Activated gamma-delta T cell treated with Interleukin-2 at 50 U/mL for 16 hours (primary cell): ENCODE data around the gene KLHL36.
A peak's percentile ranks its signal among the peaks of the same experiment; 100 is the strongest.
"Not testable (repeated sequence)": the region's sequence is repeated elsewhere in the genome, so short reads cannot be mapped to it uniquely, and the experiment has no call there.

ENCODE experiments used
- DNase-seq: peaks from one replicate; pipeline ENCODE4 v3.0.0-alpha.2; 2020

The KLHL36 gene

GRCh38 chr16:84617041-84617790 lies 31.1 kb upstream of the KLHL36 start:
- DNase-seq, result peak; percentile 50

- DNase-seq, result peak; percentile 91
Observed at GRCh38 chr16:84617791-84618580, 30.3 kb upstream of the KLHL36 start, which contains the start of gene COTL1. Gene COTL1, minus strand, starts transcription at chr16:84618078. Its CDS starts 164 bp downstream, at chr16:84617914.

- no peak for DNase-seq
Observed at GRCh38 chr16:84618581-84619460, 29.5 kb upstream of the KLHL36 start.

DNA sequence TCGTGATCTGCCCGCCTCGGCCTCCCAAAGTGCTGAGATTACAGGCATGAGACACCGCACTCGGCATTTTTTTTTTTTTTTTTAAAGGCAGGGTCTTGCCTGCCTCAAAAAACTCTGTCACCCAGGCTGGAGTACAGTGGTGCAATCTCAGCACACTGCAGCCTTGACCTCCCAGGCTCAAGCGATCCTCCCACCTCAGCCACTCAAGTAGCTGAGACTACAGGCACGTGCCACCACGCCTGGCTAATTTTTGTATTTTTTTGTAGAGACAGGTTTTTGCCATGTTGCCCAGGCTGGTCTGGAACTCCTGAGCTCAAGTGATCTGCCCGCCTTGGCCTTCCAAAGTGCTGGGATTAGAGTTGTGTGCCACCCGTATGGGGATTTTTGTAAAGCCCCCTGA lies 27.4 kb upstream of the KLHL36 start:
- not testable (repeated sequence) for DNase-seq

DNA sequence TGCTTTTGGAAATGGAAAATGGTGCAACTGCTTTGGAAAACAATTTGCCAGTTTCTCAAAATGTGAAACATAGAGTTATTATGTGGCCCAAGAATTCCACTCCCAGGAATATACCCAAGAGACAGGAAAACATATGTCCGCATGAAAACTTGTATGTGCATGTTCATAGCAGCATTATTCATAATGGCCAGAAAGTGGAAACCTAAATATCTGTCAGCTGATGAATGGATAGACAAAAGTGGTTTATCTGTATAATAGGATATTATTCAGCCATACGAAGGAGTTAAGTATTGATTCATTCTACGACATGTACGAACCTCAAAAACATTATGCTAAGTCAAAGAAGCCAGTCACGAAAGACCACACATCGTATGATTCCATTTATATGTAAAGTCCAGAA lies 22.8 kb upstream of the KLHL36 start:
- DNase-seq, result no peak

DNA sequence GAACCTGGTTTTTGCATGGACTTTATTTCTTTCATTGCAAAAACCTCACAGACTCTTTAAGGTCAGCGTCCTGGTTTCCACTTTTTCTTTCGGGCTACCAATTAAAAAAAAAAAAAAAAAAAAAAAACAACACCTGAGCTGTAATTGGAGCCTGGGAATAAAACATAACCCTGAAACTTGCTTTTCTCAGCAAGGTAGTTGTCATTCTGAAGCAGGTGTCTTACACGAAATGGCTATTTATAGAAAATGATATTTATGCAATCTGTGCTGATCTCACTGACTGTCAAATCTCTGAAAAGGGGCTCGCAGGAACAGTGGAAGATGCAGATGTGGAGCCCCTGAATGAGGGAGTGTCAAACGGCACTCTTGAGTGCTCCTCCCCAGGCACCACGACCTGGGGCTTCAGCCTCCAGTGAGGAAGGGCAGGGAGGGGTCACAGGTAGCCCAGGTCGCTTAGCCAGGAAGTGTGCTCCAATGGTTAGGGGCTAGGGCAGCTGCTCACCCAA lies 20.0 kb upstream of the KLHL36 start:
- no peak for DNase-seq

DNA sequence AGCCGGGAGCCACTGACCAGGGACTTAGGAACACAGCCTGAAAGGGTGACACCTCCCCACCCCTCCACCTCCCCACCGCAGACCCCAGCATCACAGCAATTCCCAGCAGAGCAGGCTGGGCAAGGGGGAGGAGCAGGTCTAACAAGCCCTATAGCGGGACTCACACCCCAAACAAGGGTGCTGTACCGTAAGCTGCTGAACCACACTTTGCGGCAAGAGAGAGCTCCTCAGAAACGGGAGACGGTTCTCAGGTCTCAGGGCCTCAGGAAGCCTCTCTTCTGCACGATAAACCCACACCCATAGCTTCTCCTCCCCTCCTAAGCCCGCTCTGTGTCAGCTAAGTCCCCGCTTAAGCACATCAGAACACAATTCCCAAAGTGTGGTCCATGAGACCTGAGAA lies 18.7 kb upstream of the KLHL36 start:
- DNase-seq, result no peak

DNA sequence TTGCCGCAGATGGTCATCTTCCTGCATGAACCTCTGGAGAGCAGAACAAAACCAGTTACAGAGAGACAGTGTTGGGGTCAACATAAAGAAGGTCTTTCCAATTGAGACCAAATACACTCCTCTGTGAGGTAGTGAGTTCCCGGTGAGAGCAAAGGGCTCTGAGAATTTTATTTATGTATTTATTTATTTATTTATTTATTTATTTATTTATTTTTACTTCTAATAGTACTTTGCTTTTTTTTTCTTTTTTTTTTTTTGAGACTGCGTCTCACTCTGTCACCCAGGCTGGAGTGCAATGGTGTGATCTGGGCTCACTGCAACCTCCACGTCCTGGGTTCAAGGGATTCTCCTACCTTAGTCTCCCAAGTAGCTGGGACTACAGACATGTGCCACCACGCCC lies 18.3 kb upstream of the KLHL36 start:
- DNase-seq, result no peak

DNA sequence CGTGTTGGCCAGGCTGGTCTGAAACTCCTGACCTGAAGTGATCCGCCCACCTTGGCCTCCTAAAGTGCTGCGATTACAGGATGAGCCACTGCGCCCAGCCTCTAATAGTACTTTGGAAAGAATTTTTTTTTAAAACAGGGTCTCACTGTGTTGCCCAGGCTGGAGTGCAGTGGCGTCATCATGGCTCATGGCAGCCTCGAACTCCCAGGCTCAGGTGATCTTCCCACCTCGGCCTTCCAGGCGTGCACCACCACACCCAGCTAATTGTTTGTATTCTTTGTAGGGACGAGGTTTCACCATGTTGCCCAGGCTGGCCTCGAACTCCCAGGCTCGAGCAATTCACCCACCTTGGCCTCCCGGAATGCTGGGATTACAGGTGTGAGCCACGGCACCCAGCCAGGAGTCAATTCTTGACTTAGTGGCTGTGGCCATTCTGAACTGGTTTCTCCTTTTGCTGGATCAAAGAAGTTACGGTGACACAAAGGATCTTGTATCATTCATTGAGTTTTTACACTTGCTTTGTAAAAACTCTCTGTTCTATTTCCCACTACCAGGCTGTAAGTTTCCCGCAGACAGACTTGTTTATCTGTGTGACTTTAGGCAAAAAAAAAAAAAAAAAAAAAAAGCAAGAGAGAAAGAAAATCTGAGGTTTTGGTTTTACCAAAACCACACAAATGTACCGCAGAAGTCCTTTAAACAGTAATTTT lies 17.7 kb upstream of the KLHL36 start:
- no peak for DNase-seq

- no peak for DNase-seq
Observed at GRCh38 chr16:84631153-84631466, 17.2 kb upstream of the KLHL36 start.

GRCh38 chr16:84631886-84632285 lies 16.4 kb upstream of the KLHL36 start:
- no peak for DNase-seq

- DNase-seq, result not testable (repeated sequence)
Observed at GRCh38 chr16:84632862-84633261, 15.4 kb upstream of the KLHL36 start.

DNA sequence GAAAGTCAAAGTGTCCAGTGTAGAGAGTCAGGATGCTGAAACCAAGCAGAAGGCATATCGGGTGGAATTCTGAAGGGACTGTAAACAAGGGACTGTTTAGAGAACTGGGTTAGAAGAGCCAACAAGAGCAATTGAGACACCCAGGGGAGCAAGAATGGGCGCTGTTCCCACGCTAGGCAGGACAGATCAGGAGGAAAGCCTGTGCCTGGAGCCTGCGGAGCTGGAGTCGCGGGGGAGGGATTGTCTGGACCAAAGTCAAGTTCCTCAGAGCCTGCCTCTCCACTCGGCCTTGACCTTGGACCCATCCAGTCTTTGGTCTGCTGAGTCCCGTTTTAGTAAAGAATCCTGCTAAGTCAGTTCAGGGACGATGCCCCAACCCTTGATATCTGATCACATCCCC lies 14.7 kb upstream of the KLHL36 start:
- DNase-seq, result no peak

DNA sequence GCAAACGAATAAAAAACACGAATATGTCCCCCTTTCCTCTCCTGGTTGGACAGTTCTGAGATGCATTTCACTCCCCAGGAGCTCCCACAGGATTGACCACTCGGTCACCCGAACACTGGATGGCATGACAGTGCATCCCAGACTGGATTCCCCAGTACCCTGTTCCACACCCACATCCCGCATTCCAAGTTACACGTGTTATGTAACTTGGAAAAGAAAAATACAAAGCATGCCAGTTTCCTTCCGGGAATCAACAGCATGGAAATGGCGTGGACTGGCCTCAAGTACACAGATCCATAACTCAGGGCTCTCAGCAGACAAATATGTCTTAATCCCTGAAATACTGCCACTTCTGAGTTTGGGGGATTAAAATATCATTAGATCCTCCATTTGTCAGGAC lies 12.6 kb upstream of the KLHL36 start:
- DNase-seq, result no peak

GRCh38 chr16:84637709-84638108 lies 10.6 kb upstream of the KLHL36 start:
- DNase-seq, result no peak

- no peak for DNase-seq
Observed at GRCh38 chr16:84638231-84638806, 10.0 kb upstream of the KLHL36 start.

GRCh38 chr16:84640145-84640544 lies 8.2 kb upstream of the KLHL36 start:
- no peak for DNase-seq

DNA sequence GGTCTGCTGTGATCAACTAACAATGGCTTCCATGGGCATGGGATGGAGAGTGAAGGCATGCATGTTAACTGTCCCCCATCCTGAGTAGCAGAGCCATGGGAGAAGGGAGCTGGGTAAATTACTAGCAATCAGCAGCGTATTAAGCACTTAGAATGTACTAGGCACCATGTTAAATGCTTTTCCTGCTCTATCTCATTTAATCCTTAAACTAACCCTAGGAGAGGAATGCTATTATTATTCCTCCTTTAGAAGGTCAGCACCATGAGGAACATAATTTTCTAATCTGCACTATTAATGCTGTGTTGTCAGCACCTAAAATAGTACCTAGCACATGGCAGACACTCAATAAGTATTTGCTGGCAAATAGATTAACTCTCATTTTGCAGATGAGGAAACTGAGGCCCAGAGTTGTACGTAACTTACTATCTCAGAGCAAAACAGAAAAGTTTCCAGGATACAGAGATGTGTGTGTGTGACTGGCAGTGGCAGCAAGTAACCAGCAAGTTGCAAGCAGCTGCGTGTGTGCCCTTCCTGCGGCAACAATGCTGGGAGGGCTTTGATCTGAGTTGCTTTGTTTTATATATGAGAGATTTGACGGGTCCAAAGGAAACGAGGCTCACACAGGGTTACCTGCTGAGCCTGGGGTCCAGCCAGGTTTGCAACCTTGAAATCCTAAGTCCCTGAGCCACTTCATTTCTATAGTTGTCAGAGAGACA lies 6.5 kb upstream of the KLHL36 start:
- DNase-seq, result no peak

DNA sequence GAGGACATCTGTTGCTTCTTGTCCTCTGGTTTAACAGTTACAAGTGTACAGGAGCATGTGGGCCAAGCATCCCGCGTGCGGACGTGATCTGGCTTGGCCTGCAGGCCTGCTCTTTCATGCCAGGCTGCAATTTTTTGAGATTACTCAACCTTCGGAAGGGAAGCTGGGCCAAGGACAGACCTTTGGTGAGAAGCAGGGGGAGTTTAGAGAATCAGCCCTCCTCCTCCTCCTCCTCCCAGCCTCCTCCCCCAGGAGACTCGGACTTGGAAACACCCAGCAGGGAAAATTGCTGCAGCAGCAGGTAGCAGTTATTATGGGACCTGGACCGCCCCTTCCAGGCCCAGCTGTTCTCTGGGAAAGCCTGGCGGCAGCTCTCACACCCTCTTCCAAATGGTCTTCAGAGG lies 5.1 kb upstream of the KLHL36 start:
- no peak for DNase-seq

DNA sequence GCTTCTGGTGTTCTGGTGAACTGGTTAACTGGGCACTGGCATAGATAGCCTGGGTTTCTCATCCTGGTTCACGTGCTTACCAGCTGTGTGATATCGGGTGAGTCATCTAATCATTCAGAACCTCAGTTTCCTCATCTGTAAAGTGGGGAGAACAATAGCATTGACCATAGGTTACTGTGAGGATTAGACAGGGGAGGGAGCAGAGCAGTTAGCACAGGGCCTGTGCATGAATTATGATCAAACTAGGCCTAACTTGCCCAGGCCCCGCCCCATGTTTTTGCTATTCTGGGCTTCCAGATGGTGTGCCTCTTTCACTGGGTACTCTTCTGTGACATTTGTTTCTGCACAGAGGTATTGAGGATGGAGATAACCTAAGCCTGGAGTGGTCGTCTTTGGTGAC lies 4.6 kb upstream of the KLHL36 start:
- DNase-seq, result no peak
